HepG2 (cell line): ENCODE data around the gene ARHGEF3. TPM values are rescaled to one million over a fixed set of nuclear protein-coding genes. Genes with fewer than 3 reads are reported as not detected.

Experiments
- ATAC-seq: fragments of 200-7000 bp; cut with Tn5 transposase; 3 replicates; pipeline ENCODE4 v1.9.1; 2020; ENCODE audit warnings: mild to moderate bottlenecking, moderate library complexity
- BruUV-seq: library from RNA; stranded (reverse); fragments of 400-500 nt; replicated peaks from 2 replicates; lab custom pipeline; 2021; lab: Mats Ljungman, UMichigan
- CTCF ChIA-PET: fragments of 300-600 bp; formaldehyde crosslinking; extraction: SDS; loops from one replicate; lab custom pipeline; 2021; ENCODE audit warnings: low total read pairs, inconsistent platforms, low intra/inter-chr PET ratio; lab: Yijun Ruan, JAX
- POLR2A ChIA-PET: fragments of 350-600 bp; sonication (Branson Sonifier 250); formaldehyde crosslinking; loops from one replicate; lab custom pipeline; 2020; ENCODE audit warnings: antibody characterized with exemption, inconsistent platforms; lab: Yijun Ruan, JAX
- DNase-seq: peaks from one replicate; pipeline ENCODE4 v3.0.0-alpha.2; 2015; ENCODE audit warnings: low spot score
- FAIRE-seq: peaks from 3 replicates; lab custom pipeline; 2011; peaks lifted over from hg19 to GRCh38; lab: Jason Lieb, UNC
- H2AFZ ChIP-seq: one replicate; pipeline ENCODE4 v1.6.1; 2011; ENCODE audit warnings: low read length, inconsistent platforms
- H3K27ac ChIP-seq: fragments of 300-600 bp; 3 replicates; pipeline ENCODE4 v1.8.0; 2011; ENCODE audit warnings: mixed run types, mild to moderate bottlenecking, mixed read lengths, low read length, inconsistent platforms; ENCODE audit not compliant: insufficient read depth; ENCODE audit errors: extremely low read length
- H3K27me3 ChIP-seq, 2 experiments: fragments of 200-600 bp in 1 of 2; 2 replicates in 1 of 2; 3 replicates in 1 of 2; pipeline versions ENCODE4 v1.6.0 to v1.8.0; 2011; ENCODE audit warnings: low read length in 2 of 2, mild to moderate bottlenecking in 2 of 2, moderate library complexity in 2 of 2, inconsistent platforms in 1 of 2; ENCODE audit not compliant: insufficient read depth in 2 of 2, control insufficient read depth in 1 of 2
- H3K36me3 ChIP-seq, 2 experiments: fragments of 200-600 bp in 1 of 2; replicated peaks in 1 of 2; 2 replicates in 1 of 2; 3 replicates in 1 of 2; pipeline versions ENCODE4 v1.5.1 to v1.8.0; 2011; ENCODE audit warnings: low read length in 2 of 2, inconsistent platforms in 1 of 2; ENCODE audit not compliant: insufficient read depth in 2 of 2, control insufficient read depth in 1 of 2
- H3K4me1 ChIP-seq: 2 replicates; pipeline ENCODE4 v1.5.1; 2012; ENCODE audit warnings: low read length, inconsistent platforms; ENCODE audit not compliant: insufficient read depth
- H3K4me2 ChIP-seq: 2 replicates; pipeline ENCODE4 v1.6.0; 2011; ENCODE audit warnings: low read depth, low read length, inconsistent platforms
- H3K4me3 ChIP-seq, 3 experiments: fragments of 200-600 bp in 1 of 3; sonication (generic), shearing (Covaris generic) in 1 of 3; replicated peaks in 1 of 3; 2 replicates each; pipeline ENCODE4 v1.5.1; 2011 to 2016; ENCODE audit warnings: low read length in 3 of 3, inconsistent platforms in 2 of 3, low read depth in 2 of 3, mild to moderate bottlenecking in 2 of 3, control low read depth in 1 of 3, mixed read lengths in 1 of 3; ENCODE audit not compliant: insufficient read depth in 1 of 3
- H3K79me2 ChIP-seq: one replicate; pipeline ENCODE4 v1.6.1; 2011; ENCODE audit warnings: low read length, inconsistent platforms; ENCODE audit not compliant: insufficient read depth
- H3K9ac ChIP-seq: 2 replicates; pipeline ENCODE4 v1.6.0; 2011; ENCODE audit warnings: mild to moderate bottlenecking, low read depth, low read length, inconsistent platforms; ENCODE audit not compliant: insufficient read depth
- H3K9me3 ChIP-seq: 2 replicates; pipeline ENCODE4 v1.5.1; 2012; ENCODE audit warnings: mild to moderate bottlenecking, low read length
- H4K20me1 ChIP-seq: 2 replicates; pipeline ENCODE4 v1.6.0; 2011; ENCODE audit warnings: inconsistent platforms, mild to moderate bottlenecking, low read length, moderate library complexity; ENCODE audit not compliant: insufficient read depth
- DBP ChIP-seq: sonication (generic); formaldehyde crosslinking; IDR thresholded peaks from 2 replicates; pipeline ENCODE4 v1.4.0; 2020; ENCODE audit warnings: missing genetic modification reagents; ENCODE audit errors: not compliant biosample characterization
- NFKBIZ ChIP-seq: IDR thresholded peaks from 2 replicates; pipeline ENCODE4 v1.6.1; 2018; ENCODE audit warnings: missing genetic modification reagents, missing compliant biosample characterization
- NR1H2 ChIP-seq: sonication (generic); formaldehyde crosslinking; IDR thresholded peaks from 2 replicates; pipeline ENCODE4 v1.8.1; 2022; ENCODE audit warnings: low read depth, missing genetic modification reagents, borderline replicate concordance
- ZNF121 ChIP-seq: sonication (generic); formaldehyde crosslinking; IDR thresholded peaks from 2 replicates; pipeline ENCODE4 v1.5.0; 2020; ENCODE audit warnings: mild to moderate bottlenecking, missing genetic modification reagents
- in situ Hi-C: cut with HindIII; loops from 2 replicates; pipeline ENCODE4 v1.10.0; 2017; ENCODE audit warnings: low pct_unique_long_range_greater_than_20kb; ENCODE audit not compliant: extremely low pct_ligation_motif_present
- intact Hi-C: fragments of 100-400 bp; cut with micrococcal nuclease; formaldehyde crosslinking; loops from one replicate; pipeline ENCODE4 v1.10.0; 2022; ENCODE audit not compliant: unreplicated experiment
- polyA plus RNA-seq, 8 experiments: library from polyadenylated mRNA; depleted of rRNA in 3 of 8; stranded (reverse) in 7 of 8; unstranded in 1 of 8; fragments of >200 nt; fragmentation: Illumina TruSeq in 4 of 8; extraction: Trizol in 4 of 8; gene quantifications; 2 replicates each; pipeline versions ENCODE4 v1.2.1 to v1.2.3, GENCODE V29; 2011 to 2016; ENCODE audit warnings: low read depth in 4 of 8, missing spikeins in 1 of 8, mixed read lengths in 1 of 8; ENCODE audit not compliant: insufficient read depth in 1 of 8
- total RNA-seq, 5 experiments: library from RNA; depleted of rRNA; stranded (reverse); fragments of >200 nt; fragmentation: Illumina TruSeq; extraction: Trizol; gene quantifications; 2 replicates each; pipeline ENCODE4 v1.2.3, GENCODE V29; 2016; ENCODE audit warnings: low read depth in 1 of 5

Gene ARHGEF3
- total and polyA plus RNA-seq, 2 of the 13 experiments (the other 11 are each of a cell fraction or from before 2014, with no cell fraction given) = 14.8 to 23.1 TPM

- TF ChIP-seq DBP (CRISPR knock-in tag) (no peak), NR1H2 (CRISPR knock-in tag) (no peak)
These were observed 43.8 kb upstream of the ARHGEF3 start (continued) for GRCh38 chr3:56845505-56845904.

GRCh38 chr3:56844536-56844935 is 42.8 kb upstream of the ARHGEF3 start:
- Histone ChIP-seq H3K4me1 (peaks cover 27% of the 10 kb centered on the region), H4K20me1 (no peaks in the 10 kb centered on the region), H3K9ac (no peak overlapping the region), H3K9me3 (no peaks in the 10 kb centered on the region), H2AFZ (no peak overlapping the region), H3K27me3 (no peaks in the 10 kb centered on the region), H3K4me3 (no peak overlapping the region), H3K4me2 (no peak overlapping the region), H3K36me3 (no peaks in the 10 kb centered on the region), H3K79me2 (no peaks in the 10 kb centered on the region), H3K27ac (no peak overlapping the region)
- no peak for DNase-seq
- FAIRE-seq = no peak
- ATAC-seq = no peak
- TF ChIP-seq ZNF121 (CRISPR knock-in tag) = no peak
- no peak for TF ChIP-seq NFKBIZ
- ChIA-PET CTCF (no interaction called here), POLR2A (no interaction called here)
- in situ Hi-C loops (no loop called here), intact Hi-C loops (no loop called here)
- BruUV-seq = no TSS peak
